Ishikawa (cell line): ENCODE results near the gene RNPEP.

Source experiments
- EP300 ChIP-seq: IDR thresholded peaks from 2 replicates; pipeline ENCODE4 v1.6.1; 2012; ENCODE audit warnings: borderline replicate concordance
- RAD21 ChIP-seq: IDR thresholded peaks from 2 replicates; pipeline ENCODE4 v1.6.1; 2012; ENCODE audit warnings: low read depth
- REST ChIP-seq: IDR thresholded peaks from 2 replicates; pipeline ENCODE4 v1.6.1; 2012; ENCODE audit warnings: low read depth, mild to moderate bottlenecking
- TAF1 ChIP-seq: IDR thresholded peaks from 2 replicates; pipeline ENCODE4 v1.6.1; 2012; ENCODE audit warnings: low read depth, mild to moderate bottlenecking
- YY1 ChIP-seq: IDR thresholded peaks from 2 replicates; pipeline ENCODE4 v1.6.1; 2012; ENCODE audit warnings: low read depth

GRCh38 chr1:201946224-201946908 lies 36.1 kb upstream of the RNPEP start, which contains the start of gene LMOD1:
- TF ChIP-seq YY1 (no peak), TAF1 (0 out of 2 replicates have a peak, but pooled peaks have one; percentile 29), EP300 (0 out of 2 replicates have a peak, but pooled peaks have one; percentile 32), REST (no peak), RAD21 (no peak)
